ENCODE data around the gene TFEB.

- TF ChIP-seq POLR2A (IDR thresholded peaks at IDR 0.05; ENCODE audit: low read depth, low read length) (no peak), SPI1 (IDR thresholded peaks at IDR 0.05; ENCODE audit: low read depth, low read length) (no peak), POLR2AphosphoS5 (IDR thresholded peaks at IDR 0.05; ENCODE audit: low read depth, low read length) (no peak)
Measured at GRCh38 chr6:41730531-41731436, 4.6 kb downstream of the TFEB start.
